DMS 273 treated with DMSO at 0.1 percent for 48 hours (cell line): ENCODE data around the gene GCC2.
"Not testable (repeated sequence)": the region's sequence is repeated elsewhere in the genome, so short reads cannot be mapped to it uniquely, and the experiment has no call there.

ENCODE experiments used
- DNase-seq: peaks from one replicate; lab custom pipeline; 2025; lab: John Stamatoyannopoulos, UW

The GCC2 gene

DNA sequence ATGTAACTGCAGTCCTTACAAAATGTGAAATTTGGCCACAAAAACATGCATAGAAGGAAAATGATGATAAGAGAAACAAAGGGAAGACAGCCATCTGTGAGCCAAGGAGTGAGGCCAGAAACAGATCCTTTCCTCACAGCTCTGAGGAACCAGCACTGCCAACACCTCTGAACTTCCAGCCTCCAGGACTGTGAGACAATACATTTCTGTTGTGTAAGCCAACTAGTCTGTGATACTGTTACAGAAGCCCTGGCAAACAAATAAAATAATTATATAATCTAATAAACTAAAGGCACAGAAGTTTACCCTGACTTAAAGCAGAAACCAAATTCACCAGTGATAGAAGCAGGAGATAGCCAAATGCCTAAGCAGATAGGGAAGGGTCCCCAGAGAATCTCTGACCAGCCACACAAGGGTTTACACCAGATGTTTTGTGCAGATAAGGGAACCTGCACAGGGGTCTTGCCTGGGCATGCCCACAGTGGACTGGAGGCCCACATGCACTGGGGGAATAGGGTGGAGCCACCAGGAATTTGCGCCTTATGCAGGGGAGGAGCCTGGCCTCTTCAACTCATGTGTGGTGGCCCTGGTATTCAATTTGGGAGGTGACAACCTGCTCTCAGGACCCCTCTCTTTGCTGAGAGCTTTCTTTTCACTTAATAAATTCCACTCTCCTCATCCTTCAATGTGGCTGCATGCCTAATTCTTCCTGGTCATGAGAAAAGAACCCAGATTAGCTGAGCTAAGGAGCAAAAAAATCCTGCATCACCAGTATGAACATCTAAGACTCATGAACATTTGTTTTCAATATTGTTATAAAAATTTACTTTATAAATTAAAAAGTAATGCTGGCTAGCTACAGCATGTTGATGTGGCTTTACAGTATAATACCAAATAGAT is 3.8 kb upstream of the GCC2 start:
- DNase-seq: peak; percentile 45

DNA sequence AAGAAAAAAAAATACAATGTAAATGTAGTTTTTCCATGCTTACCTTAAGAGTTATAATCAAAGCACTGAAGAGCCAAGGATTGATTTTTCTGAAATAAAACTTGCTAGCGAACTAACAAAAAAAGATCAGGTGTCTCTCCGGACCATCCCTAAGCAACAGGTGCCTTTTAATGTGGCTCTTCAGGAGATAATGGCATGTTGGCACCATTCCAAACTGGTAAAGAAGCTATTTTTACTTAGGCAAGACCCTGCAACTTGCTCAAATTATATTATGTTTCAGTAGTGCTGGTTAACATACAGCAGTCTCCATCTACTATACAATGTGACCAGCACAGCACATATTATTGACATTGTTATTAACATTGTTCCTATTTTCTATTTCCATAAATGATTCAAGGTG is 2.3 kb upstream of the GCC2 start:
- DNase-seq: no peak

DNA sequence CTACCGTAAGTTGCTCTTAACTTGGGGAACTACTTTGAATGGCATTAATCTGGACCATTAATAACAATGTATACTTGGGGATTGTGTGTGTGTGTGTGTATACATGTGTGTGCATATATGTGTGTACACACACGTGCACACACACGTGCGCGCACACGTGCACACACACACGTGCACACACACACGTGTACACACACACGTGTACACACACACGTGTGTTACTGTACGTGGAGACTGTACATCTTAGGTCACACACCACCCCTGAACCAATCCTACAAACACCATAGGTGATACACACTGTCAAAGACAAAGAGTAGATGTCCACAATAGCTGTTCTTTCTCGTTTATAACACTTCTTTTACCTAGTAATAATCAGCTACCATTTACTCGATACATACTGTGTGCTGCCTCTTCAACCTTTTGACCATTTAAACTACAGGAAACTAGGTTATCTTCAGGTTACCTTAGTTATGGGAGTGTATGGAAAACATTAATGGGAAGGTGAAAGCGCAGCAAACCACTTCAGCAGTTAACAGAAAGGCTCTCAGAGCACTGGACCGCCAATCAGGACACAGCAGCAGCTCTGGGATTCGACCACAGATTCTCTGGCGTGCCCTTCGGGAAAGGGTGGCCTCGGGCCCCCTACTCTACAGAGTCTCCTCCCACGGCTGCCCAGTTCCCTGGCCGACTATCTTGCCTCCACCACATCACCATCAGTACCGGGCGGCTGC is 894 bp upstream of the GCC2 start:
- no peak for DNase-seq

- no peak for DNase-seq
Observed at GRCh38 chr2:108449410-108450130, 564 bp downstream of the GCC2 start.

- no peak for DNase-seq
Observed at GRCh38 chr2:108450863-108451262, 1.9 kb downstream of the GCC2 start.

DNA sequence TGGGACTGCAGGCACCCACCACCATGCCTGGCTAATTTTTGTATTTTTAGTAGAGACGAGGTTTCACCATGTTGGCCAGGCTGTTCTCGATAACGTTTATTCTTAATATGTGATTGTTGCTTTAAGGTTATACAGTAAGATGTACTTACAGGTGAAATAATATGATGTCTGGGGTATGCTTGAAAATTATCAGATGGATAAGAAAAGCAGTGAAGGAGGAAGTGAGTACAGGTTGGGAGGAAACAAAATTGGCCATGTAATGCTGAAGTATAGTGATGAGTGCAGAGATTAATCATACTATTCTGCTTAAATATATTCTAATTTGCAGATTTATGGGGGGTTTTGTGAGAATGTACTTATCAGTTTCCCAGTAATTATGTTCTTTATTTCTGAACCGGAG is 3.0 kb downstream of the GCC2 start:
- no peak for DNase-seq

- not testable (repeated sequence) for DNase-seq
Observed at GRCh38 chr2:108453530-108453929, 4.5 kb downstream of the GCC2 start.

DNA sequence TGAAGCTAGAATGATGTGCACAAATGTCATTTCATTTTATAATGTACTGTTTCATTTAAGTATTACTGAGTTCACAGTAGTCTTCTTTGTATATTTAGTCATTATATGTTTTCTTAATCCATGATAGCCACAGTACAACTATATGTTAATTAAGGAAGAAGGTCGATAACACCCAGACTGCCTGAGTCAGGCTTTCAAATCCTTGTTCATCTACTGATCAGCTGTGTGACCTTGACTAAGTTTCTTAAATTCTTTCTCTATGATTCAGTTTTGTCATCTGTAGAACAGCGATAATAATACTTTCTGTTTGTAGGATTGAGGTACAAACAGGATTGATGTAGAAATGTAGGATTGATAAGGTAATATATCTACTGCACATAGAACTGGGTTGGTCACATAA is 5.4 kb downstream of the GCC2 start:
- no peak for DNase-seq

GRCh38 chr2:108455571-108455970 is 6.6 kb downstream of the GCC2 start:
- no peak for DNase-seq

DNA sequence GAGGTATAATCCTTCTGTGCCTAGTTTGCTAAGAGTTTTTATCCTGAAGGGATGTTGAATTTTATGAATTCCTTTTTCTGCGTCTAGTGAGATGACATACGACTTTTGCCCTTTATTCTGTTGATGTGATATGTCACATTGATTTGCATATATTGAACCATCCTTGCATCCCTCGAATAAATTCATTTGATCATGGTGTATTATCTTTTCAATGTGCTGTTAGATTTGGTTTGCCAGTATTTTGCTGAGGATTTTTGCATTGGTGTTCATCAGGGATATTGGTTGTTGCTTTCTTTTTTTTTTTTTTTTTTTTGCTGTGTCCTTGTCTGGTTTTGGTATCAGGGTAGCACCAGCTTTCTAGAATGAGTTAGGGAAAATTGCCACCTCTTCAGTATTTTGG is 9.1 kb downstream of the GCC2 start:
- DNase-seq: no peak

DNA sequence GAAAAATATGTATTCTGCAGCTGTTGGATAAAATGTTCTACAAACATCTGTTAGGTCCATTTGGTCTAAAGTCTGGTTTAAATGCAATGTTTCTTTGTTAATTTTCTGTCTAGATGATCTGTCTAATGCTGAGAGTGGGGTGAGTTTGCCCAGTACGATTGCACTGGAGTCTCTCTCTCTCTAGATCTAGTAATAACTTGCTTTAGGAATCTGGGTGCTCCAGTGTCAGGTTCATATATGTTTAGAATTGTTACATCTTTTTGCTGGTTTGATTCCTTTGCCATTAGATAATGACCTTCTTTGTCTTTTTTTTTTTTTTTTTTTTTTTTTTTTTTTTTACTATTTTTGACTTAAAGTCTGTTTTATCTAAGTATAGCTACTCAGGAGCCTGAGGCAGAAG is 10.4 kb downstream of the GCC2 start:
- no peak for DNase-seq

- DNase-seq: no peak
Observed at GRCh38 chr2:108460345-108461037, 11.5 kb downstream of the GCC2 start.

DNA sequence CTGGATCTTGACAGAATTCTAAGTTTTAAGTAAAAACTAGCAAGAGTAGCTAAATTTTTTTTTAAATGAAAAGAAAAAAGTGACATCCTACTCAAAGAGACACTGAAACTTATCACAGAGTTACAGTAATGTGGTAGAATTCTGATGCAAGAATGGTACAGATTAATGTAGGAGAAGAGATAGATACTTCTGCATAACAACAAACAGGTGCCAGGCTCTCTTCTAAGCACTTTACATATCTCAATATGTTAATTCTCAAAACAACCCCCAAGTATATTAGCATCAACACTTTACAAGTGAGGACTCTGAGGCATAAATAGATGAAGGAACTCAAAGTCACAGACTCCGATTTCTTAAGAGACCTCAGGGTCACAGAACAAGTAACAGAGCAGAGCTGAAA is 28.1 kb downstream of the GCC2 start:
- DNase-seq: no peak

GRCh38 chr2:108485253-108485652 is 36.2 kb downstream of the GCC2 start:
- DNase-seq: no peak

- DNase-seq: no peak
Observed at GRCh38 chr2:108490506-108491122, 41.6 kb downstream of the GCC2 start.

GRCh38 chr2:108491848-108492247 is 42.8 kb downstream of the GCC2 start:
- no peak for DNase-seq

DNA sequence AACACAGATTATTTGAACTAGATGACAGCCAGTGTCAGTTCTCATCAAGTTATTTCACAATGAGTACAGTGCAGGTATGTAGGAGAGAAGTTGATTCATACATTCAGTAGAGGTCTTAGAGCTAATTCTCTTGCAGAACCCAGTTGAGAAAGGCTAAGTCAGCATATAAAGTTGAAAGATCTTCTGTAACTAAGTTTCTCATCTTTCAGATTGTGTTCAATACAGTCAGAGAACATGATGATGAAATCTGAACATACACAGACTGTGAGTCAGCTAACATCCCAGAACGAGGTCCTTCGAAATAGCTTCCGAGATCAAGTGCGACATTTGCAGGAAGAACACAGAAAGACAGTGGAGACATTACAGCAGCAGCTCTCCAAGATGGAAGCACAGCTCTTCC is 43.4 kb downstream of the GCC2 start:
- no peak for DNase-seq

GRCh38 chr2:108496167-108496566 is 47.2 kb downstream of the GCC2 start:
- not testable (repeated sequence) for DNase-seq

- not testable (repeated sequence) for DNase-seq
Observed at GRCh38 chr2:108507620-108508019, 58.6 kb downstream of the GCC2 start.

DNA sequence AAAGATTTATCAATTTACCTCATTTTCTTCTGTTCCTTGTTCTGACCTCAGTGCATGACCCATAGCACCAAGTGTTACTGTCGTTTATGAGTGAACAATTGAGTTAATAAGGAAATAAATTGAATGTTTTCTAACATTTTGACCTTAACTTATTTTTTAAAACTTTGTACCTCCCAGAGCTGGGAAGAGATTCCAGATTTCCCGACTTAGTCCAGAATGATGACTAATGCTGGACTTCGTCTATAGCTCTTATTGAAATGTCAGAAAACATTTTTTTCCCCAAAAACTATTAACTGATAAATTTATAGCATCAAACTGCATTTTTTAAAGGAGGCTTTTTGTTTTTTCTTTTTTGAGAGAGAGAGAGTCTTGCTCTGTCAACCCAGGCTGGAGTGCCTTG is 63.4 kb downstream of the GCC2 start:
- not testable (repeated sequence) for DNase-seq

GRCh38 chr2:108514478-108514877 is 65.5 kb downstream of the GCC2 start:
- not testable (repeated sequence) for DNase-seq

GRCh38 chr2:108524688-108525087 is 75.7 kb downstream of the GCC2 start:
- not testable (repeated sequence) for DNase-seq
